ENCODE data around the gene OR2AE1. TPM values are rescaled to one million over a fixed set of nuclear protein-coding genes. Genes with fewer than 3 reads are reported as not detected.

The OR2AE1 gene
- total RNA-seq, 6 donors from 2014 or later: 0.59 to 0.67 TPM; not detected in 4

- Histone ChIP-seq H3K36me3 (no peaks in the 10 kb centered on the region), H3K27ac (peak overlapping the region in 1 of 4 donors; percentile 31), H3K9me3 (no peaks in the 10 kb centered on the region), H3K4me3 (no peak overlapping the region), H3K4me1 (peaks cover 0 to 6% (median 2%) of the 10 kb centered on the region in 4 donors), H3K27me3 (no peaks in the 10 kb centered on the region)
- no peak for DNase-seq
- TF ChIP-seq POLR2AphosphoS5 (IDR thresholded peaks at IDR 0.05) (no peak), CTCF (IDR thresholded peaks at IDR 0.05) (peak in 4 of 6 experiments; percentile 15 to 50 (median 36)), EP300 (IDR thresholded peaks at IDR 0.05) (no peak), POLR2A (IDR thresholded peaks at IDR 0.05) (no peak)
- ATAC-seq (ENCODE audit: low FRiP score in 2 of 2): peak in 1 of 2 donors; percentile 58
- WGBS, 2 donors: 72 to 77% methylated on average over 5 of the region's 5 CpGs
Measured at GRCh38 chr7:99837649-99838361, 39.0 kb downstream of the OR2AE1 start.

DNA sequence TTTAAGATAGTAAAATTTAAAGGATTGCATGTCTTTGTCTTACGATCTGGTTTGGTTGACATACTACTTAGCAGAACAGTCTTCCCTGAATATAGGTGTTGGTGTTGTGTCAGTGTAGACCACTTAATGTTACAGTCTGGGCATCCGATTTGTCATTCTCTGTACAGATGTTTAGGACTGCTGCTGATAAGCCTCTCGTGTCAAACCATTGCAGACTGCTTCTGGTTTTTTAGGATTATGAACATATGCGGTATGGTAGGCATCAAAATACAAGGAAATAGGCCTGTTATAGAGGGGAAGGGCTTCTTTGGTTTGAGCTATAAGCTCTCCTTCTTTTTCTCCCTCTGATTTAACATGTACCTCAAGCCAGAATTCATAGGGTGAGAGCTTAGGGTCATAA is 41.6 kb downstream of the OR2AE1 start:
- no peak overlapping the region for H3K4me3 ChIP-seq
- ATAC-seq (ENCODE audit: low FRiP score in 2 of 2): no peak
- H3K27ac ChIP-seq: no peak overlapping the region
- no peaks in the 10 kb centered on the region for H3K36me3 ChIP-seq
- H3K27me3 ChIP-seq: no peaks in the 10 kb centered on the region
- no peaks in the 10 kb centered on the region for H3K9me3 ChIP-seq
- DNase-seq: no peak
- 90 to 97% methylated on average over 4 of the region's 4 CpGs for WGBS, 2 donors
- H3K4me1 ChIP-seq: peaks cover 0 to 6% (median 2%) of the 10 kb centered on the region in 4 donors
- TF ChIP-seq POLR2A (IDR thresholded peaks at IDR 0.05): no peak
- TF ChIP-seq CTCF (IDR thresholded peaks at IDR 0.05): no peak
- no peak for TF ChIP-seq EP300 (IDR thresholded peaks at IDR 0.05)
- TF ChIP-seq POLR2AphosphoS5 (IDR thresholded peaks at IDR 0.05): no peak

GRCh38 chr7:99834382-99834781 is 42.5 kb downstream of the OR2AE1 start:
- peaks cover 0 to 8% (median 3%) of the 10 kb centered on the region in 4 donors for H3K4me1 ChIP-seq

DNA sequence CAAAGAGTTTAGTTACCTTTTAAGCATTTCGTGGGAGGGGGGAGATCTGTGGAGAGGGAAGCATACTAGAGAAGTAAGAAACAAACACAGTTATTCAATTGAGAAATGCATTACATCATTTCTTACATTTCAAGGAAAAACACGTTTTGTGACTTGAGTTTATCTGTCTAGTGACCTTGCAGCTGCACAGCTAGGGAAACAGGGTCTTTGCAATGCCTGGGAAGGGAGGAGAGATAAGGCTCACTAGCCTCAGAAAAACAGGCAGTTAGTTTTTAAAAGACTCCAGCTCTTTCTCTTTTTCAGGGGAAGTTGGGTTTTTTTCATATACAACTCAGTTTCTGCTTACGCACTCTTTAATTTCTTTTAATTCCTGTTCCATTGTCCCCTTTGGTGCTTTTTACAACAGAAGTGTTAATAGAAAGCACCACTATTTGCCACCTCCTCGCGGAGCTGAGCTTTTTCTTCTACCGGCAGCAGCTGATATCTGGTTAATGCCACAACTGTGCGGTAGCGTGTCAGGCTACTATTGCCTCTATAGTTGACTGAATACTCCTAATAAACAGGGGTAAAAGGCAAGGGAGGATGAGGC is 43.5 kb downstream of the OR2AE1 start:
- ATAC-seq (ENCODE audit: low FRiP score in 2 of 2) (no peak), DNase-seq (no peak)
- H3K27ac ChIP-seq: no peak overlapping the region
- H3K9me3 ChIP-seq: no peaks in the 10 kb centered on the region
- H3K27me3 ChIP-seq: no peaks in the 10 kb centered on the region
- H3K4me1 ChIP-seq: peaks cover 0 to 8% (median 3%) of the 10 kb centered on the region in 4 donors
- H3K36me3 ChIP-seq: no peaks in the 10 kb centered on the region
- H3K4me3 ChIP-seq: no peak overlapping the region
- TF ChIP-seq CTCF (IDR thresholded peaks at IDR 0.05) (no peak), POLR2AphosphoS5 (IDR thresholded peaks at IDR 0.05) (no peak), EP300 (IDR thresholded peaks at IDR 0.05) (no peak), POLR2A (IDR thresholded peaks at IDR 0.05) (no peak)
- WGBS, 2 donors: 63% methylated on average over 8 of the region's 8 CpGs

More at GRCh38 chr7:99834382-99834781, 42.5 kb downstream of the OR2AE1 start:
- no peak for DNase-seq
- H3K4me3 ChIP-seq: no peak overlapping the region
- H3K27me3 ChIP-seq: no peaks in the 10 kb centered on the region
- no peak for ATAC-seq (ENCODE audit: low FRiP score in 2 of 2)
- WGBS, 2 donors: 96 to 100% methylated on average over 2 of the region's 2 CpGs
- TF ChIP-seq EP300 (IDR thresholded peaks at IDR 0.05) (no peak), POLR2A (IDR thresholded peaks at IDR 0.05) (no peak), POLR2AphosphoS5 (IDR thresholded peaks at IDR 0.05) (no peak), CTCF (IDR thresholded peaks at IDR 0.05) (no peak)
- H3K36me3 ChIP-seq: no peaks in the 10 kb centered on the region
- no peaks in the 10 kb centered on the region for H3K9me3 ChIP-seq
- H3K27ac ChIP-seq: no peak overlapping the region

Data from upper lobe of left lung (tissue), 6 donors.